Liver (tissue), 9 donors: ENCODE results near the gene WDR19. TPM values are rescaled to one million over a fixed set of nuclear protein-coding genes. Genes with fewer than 3 reads are reported as not detected.

Experiments
- DNase-seq: peaks from one replicate; pipeline ENCODE4 v3.0.0-alpha.2; 2017; ENCODE audit warnings: low spot score
- H3K27ac ChIP-seq, 2 donors: one replicate each; pipeline ENCODE4 v1.7.0; 2013; ENCODE audit warnings: inconsistent platforms in 2 of 2, low read length in 2 of 2, control low read depth in 1 of 2, low read depth in 1 of 2, mild to moderate bottlenecking in 1 of 2
- H3K27me3 ChIP-seq, 4 donors: one replicate each; pipeline versions ENCODE4 v1.6.1 to v1.7.0; 2013; ENCODE audit warnings: low read length in 3 of 4, inconsistent platforms in 1 of 4, mild to moderate bottlenecking in 1 of 4, moderate library complexity in 1 of 4; ENCODE audit not compliant: control insufficient read depth in 4 of 4, insufficient read depth in 4 of 4
- H3K36me3 ChIP-seq, 4 donors: one replicate each; pipeline versions ENCODE4 v1.6.1 to v1.7.0; 2013; ENCODE audit warnings: low read length in 3 of 4, mild to moderate bottlenecking in 3 of 4, low read depth in 1 of 4, moderate library complexity in 1 of 4; ENCODE audit not compliant: control insufficient read depth in 4 of 4, insufficient read depth in 3 of 4
- H3K4me1 ChIP-seq, 4 donors: one replicate each; pipeline versions ENCODE4 v1.6.1 to v1.7.0; 2013; ENCODE audit warnings: low read length in 3 of 4, mild to moderate bottlenecking in 3 of 4, moderate library complexity in 1 of 4; ENCODE audit not compliant: control insufficient read depth in 4 of 4, insufficient read depth in 4 of 4
- H3K4me3 ChIP-seq, 3 donors: one replicate each; pipeline versions ENCODE4 v1.6.1 to v1.7.0; 2013; ENCODE audit warnings: low read length in 3 of 3, control low read depth in 1 of 3, low read depth in 1 of 3, mild to moderate bottlenecking in 1 of 3
- H3K9ac ChIP-seq, 2 donors: one replicate each; pipeline ENCODE4 v1.7.0; 2013; ENCODE audit warnings: low read length in 2 of 2, mild to moderate bottlenecking in 2 of 2, moderate library complexity in 2 of 2, control low read depth in 1 of 2, low read depth in 1 of 2
- H3K9me3 ChIP-seq, 4 donors: one replicate each; pipeline versions ENCODE4 v1.6.1 to v1.7.0; 2013; ENCODE audit warnings: low read length in 3 of 4; ENCODE audit not compliant: control insufficient read depth in 4 of 4
- FOXA1 ChIP-seq: IDR thresholded peaks from 2 replicates; pipeline ENCODE4 v1.6.1; 2016; ENCODE audit warnings: antibody characterized with exemption
- FOXA2 ChIP-seq: IDR thresholded peaks from 2 replicates; pipeline ENCODE4 v1.6.1; 2016; ENCODE audit warnings: antibody characterized with exemption
- GABPA ChIP-seq, 2 donors: IDR thresholded peaks in 1 of 2; conservative IDR thresholded peaks in 1 of 2; 2 replicates each; pipeline ENCODE4 v1.6.1; 2016; ENCODE audit warnings: antibody characterized with exemption in 2 of 2, mild to moderate bottlenecking in 1 of 2, moderate library complexity in 1 of 2
- HNF4A ChIP-seq, 2 donors: conservative IDR thresholded peaks; 2 replicates each; pipeline ENCODE4 v1.6.1; 2016; ENCODE audit warnings: antibody characterized with exemption in 2 of 2, mild to moderate bottlenecking in 2 of 2
- HNF4G ChIP-seq: IDR thresholded peaks from 2 replicates; pipeline ENCODE4 v1.6.1; 2016; ENCODE audit warnings: antibody characterized with exemption
- JUND ChIP-seq, 2 donors: IDR thresholded peaks; 2 replicates each; pipeline ENCODE4 v1.6.1; 2016; ENCODE audit warnings: antibody characterized with exemption in 2 of 2
- RAD21 ChIP-seq, 2 donors: IDR thresholded peaks; 2 replicates each; pipeline ENCODE4 v1.6.1; 2016; ENCODE audit warnings: antibody characterized with exemption in 2 of 2, mild to moderate bottlenecking in 2 of 2
- REST ChIP-seq: IDR thresholded peaks from 2 replicates; pipeline ENCODE4 v1.6.1; 2016; ENCODE audit warnings: antibody characterized with exemption, mild to moderate bottlenecking
- RXRA ChIP-seq, 2 donors: IDR thresholded peaks; 2 replicates each; pipeline ENCODE4 v1.6.1; 2017 to 2018; ENCODE audit warnings: antibody characterized with exemption in 2 of 2, mild to moderate bottlenecking in 1 of 2
- SP1 ChIP-seq: IDR thresholded peaks from 2 replicates; pipeline ENCODE4 v1.6.1; 2018; ENCODE audit warnings: antibody characterized with exemption, mild to moderate bottlenecking
- TAF1 ChIP-seq: conservative IDR thresholded peaks from 2 replicates; pipeline ENCODE4 v1.6.1; 2016; ENCODE audit warnings: antibody characterized with exemption, mild to moderate bottlenecking
- YY1 ChIP-seq: IDR thresholded peaks from 2 replicates; pipeline ENCODE4 v1.6.1; 2016; ENCODE audit warnings: antibody characterized with exemption, mild to moderate bottlenecking
- WGBS: extraction: QIAGEN DNeasy Blood & Tissue Kit; methylation state at CpG from one replicate; pipeline ENCODE4 v1.1.7; 2013; 5-methylcytosine and 5-hydroxymethylcytosine counted together
- polyA plus RNA-seq, 2 donors: library from polyadenylated mRNA; stranded (reverse) in 1 of 2; unstranded in 1 of 2; fragments of 200-250 nt in 1 of 2; fragments of >200 nt in 1 of 2; fragmentation: Nextera tagmentation in 1 of 2; extraction: Ambion mirVana in 1 of 2; gene quantifications; one replicate each; pipeline versions ENCODE4 v1.2.1 to v1.2.3, GENCODE V29; 2013 to 2015
- total RNA-seq, 2 donors: library from RNA; depleted of rRNA; stranded (reverse); fragments of >200 nt; gene quantifications; one replicate each; pipeline ENCODE4 v1.2.3, GENCODE V29; 2014
- TF ChIP-seq, protein P1 (sequence below): fragments of 150-350 bp; IDR thresholded peaks from 2 replicates; pipeline ENCODE4 v1.5.1; 2017; ENCODE audit warnings: improper control_type of control experiment, low read depth, low read length; ENCODE audit not compliant: missing input control
- TF ChIP-seq, protein P2 (sequence below): IDR thresholded peaks from 2 replicates; pipeline ENCODE4 v1.6.1; 2016; ENCODE audit warnings: antibody characterized with exemption
- TF ChIP-seq, protein P3 (sequence below): IDR thresholded peaks from 2 replicates; pipeline ENCODE4 v1.6.1; 2016; ENCODE audit warnings: antibody characterized with exemption
- TF ChIP-seq, protein P4 (sequence below): IDR thresholded peaks from 2 replicates; pipeline ENCODE4 v1.6.1; 2016; ENCODE audit warnings: antibody characterized with exemption
- donor health status: healthy.
- donor health status: healthy.
- donor health status: healthy.
- donor health status: healthy.
- donor health status: healthy.

WDR19 gene
- total and polyA plus RNA-seq, 4 donors: 9.5 to 34.3 (median 17.7) TPM

DNA sequence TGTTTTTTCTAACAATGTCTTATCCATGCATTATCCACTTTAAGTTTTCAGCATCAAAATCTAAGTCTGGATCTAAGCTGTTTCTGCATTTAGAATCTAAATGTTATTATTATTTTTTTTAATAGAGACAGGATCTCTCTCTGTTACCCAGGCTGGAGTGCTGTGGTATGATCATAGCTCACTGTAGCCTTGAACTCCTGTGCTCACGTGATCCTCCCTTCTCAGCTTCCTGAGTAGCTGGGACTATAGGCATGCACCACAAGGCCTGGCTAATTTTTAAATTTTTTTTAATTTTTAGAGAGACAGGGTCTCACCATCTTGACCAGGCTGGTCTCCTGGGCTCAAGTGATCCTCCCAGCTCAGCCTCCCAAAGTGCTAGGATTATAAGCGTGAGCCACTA lies 52.7 kb downstream of the WDR19 start:
- Histone ChIP-seq H3K36me3 (peaks cover 0 to 6% (median 4%) of the 10 kb centered on the region in 4 donors), H3K4me1 (peaks cover 1 to 19% (median 12%) of the 10 kb centered on the region in 4 donors), H3K27me3 (no peaks in the 10 kb centered on the region), H3K27ac (no peak overlapping the region), H3K9ac (no peak overlapping the region), H3K9me3 (no peaks in the 10 kb centered on the region), H3K4me3 (no peak overlapping the region)
- no peak for DNase-seq
- no peak for TF ChIP-seq JUND (IDR thresholded peaks at IDR 0.05)
- no peak for TF ChIP-seq HNF4G
- no peak for TF ChIP-seq GABPA (IDR thresholded peaks at IDR 0.05 in 1 of 2, conservative IDR thresholded peaks at IDR 0.05 in 1 of 2)
- no peak for TF ChIP-seq RXRA (IDR thresholded peaks at IDR 0.05)
- WGBS: 97% methylated on average over 2 of the region's 2 CpGs

DNA sequence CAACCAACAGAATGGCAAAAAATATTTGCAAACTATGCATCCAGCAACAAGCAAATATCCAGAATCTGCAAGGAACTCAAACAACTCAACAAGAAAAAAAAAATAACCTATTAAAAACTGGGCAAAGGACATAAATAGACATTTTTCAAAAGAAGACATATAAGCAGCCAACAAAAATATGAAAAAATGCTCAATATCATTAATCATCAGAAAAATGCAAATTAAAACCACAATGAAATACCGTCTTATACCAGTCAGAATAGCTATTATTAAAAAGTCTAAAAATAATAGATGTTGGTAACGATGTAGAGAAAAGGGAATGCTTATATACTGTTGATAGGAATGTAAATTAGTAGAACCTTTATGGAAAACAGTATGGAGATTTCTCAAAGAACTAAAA lies 53.4 kb downstream of the WDR19 start:
- TF ChIP-seq TAF1 (no peak), HNF4G (no peak), RAD21 (IDR thresholded peaks at IDR 0.05) (no peak), JUND (IDR thresholded peaks at IDR 0.05) (no peak), RXRA (IDR thresholded peaks at IDR 0.05) (no peak), REST (no peak), YY1 (no peak), FOXA2 (no peak)
- TF ChIP-seq, protein P1, sequence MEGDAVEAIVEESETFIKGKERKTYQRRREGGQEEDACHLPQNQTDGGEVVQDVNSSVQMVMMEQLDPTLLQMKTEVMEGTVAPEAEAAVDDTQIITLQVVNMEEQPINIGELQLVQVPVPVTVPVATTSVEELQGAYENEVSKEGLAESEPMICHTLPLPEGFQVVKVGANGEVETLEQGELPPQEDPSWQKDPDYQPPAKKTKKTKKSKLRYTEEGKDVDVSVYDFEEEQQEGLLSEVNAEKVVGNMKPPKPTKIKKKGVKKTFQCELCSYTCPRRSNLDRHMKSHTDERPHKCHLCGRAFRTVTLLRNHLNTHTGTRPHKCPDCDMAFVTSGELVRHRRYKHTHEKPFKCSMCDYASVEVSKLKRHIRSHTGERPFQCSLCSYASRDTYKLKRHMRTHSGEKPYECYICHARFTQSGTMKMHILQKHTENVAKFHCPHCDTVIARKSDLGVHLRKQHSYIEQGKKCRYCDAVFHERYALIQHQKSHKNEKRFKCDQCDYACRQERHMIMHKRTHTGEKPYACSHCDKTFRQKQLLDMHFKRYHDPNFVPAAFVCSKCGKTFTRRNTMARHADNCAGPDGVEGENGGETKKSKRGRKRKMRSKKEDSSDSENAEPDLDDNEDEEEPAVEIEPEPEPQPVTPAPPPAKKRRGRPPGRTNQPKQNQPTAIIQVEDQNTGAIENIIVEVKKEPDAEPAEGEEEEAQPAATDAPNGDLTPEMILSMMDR: no peak
- TF ChIP-seq, protein P2, sequence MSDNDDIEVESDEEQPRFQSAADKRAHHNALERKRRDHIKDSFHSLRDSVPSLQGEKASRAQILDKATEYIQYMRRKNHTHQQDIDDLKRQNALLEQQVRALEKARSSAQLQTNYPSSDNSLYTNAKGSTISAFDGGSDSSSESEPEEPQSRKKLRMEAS: no peak
- no peak for DNase-seq
- over 99% methylated on average over 2 of the region's 2 CpGs for WGBS
- Histone ChIP-seq H3K9me3 (no peaks in the 10 kb centered on the region), H3K27me3 (no peaks in the 10 kb centered on the region), H3K4me1 (peaks cover 1 to 19% (median 12%) of the 10 kb centered on the region in 4 donors), H3K27ac (no peak overlapping the region), H3K36me3 (peaks cover 0 to 6% (median 4%) of the 10 kb centered on the region in 4 donors), H3K4me3 (no peak overlapping the region), H3K9ac (no peak overlapping the region)

DNA sequence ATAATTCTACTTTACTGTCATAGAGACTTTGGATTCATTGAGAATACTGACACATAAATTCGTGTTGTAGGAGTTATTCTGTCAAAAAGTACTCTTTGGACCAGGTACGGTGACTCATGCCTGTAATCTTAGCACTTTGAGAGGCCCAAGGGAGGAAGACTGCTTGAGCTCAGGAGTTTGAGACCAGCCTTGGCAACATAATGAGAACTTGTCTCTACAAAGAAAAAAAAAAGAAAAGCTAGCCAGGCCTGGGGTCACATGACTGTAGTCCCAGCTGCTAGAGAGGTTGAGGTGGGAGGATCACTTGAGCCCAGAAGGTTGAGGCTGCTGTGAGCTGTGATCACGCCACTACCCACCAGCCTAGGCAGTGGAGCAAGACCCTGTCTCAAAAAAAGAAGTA lies 54.9 kb downstream of the WDR19 start:
- H3K4me3 ChIP-seq: no peak overlapping the region
- no peaks in the 10 kb centered on the region for H3K9me3 ChIP-seq
- no peak overlapping the region for H3K9ac ChIP-seq
- peaks cover 0 to 6% (median 4%) of the 10 kb centered on the region in 4 donors for H3K36me3 ChIP-seq
- H3K4me1 ChIP-seq: peaks cover 1 to 15% (median 7%) of the 10 kb centered on the region in 4 donors
- H3K27me3 ChIP-seq: no peaks in the 10 kb centered on the region
- DNase-seq: no peak
- 88% methylated on average over 3 of the region's 3 CpGs for WGBS
- no peak overlapping the region for H3K27ac ChIP-seq
- TF ChIP-seq, protein P3, sequence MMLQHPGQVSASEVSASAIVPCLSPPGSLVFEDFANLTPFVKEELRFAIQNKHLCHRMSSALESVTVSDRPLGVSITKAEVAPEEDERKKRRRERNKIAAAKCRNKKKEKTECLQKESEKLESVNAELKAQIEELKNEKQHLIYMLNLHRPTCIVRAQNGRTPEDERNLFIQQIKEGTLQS: no peak
- no peak for TF ChIP-seq REST
- no peak for TF ChIP-seq HNF4A (conservative IDR thresholded peaks at IDR 0.05)
- no peak for TF ChIP-seq JUND (IDR thresholded peaks at IDR 0.05)
- TF ChIP-seq, protein P4, sequence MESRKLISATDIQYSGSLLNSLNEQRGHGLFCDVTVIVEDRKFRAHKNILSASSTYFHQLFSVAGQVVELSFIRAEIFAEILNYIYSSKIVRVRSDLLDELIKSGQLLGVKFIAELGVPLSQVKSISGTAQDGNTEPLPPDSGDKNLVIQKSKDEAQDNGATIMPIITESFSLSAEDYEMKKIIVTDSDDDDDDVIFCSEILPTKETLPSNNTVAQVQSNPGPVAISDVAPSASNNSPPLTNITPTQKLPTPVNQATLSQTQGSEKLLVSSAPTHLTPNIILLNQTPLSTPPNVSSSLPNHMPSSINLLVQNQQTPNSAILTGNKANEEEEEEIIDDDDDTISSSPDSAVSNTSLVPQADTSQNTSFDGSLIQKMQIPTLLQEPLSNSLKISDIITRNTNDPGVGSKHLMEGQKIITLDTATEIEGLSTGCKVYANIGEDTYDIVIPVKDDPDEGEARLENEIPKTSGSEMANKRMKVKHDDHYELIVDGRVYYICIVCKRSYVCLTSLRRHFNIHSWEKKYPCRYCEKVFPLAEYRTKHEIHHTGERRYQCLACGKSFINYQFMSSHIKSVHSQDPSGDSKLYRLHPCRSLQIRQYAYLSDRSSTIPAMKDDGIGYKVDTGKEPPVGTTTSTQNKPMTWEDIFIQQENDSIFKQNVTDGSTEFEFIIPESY: no peak
- no peak for TF ChIP-seq RAD21 (IDR thresholded peaks at IDR 0.05)
- no peak for TF ChIP-seq SP1
- no peak for TF ChIP-seq RXRA (IDR thresholded peaks at IDR 0.05)
- TF ChIP-seq, protein P2: no peak
- TF ChIP-seq FOXA2: no peak
- no peak for TF ChIP-seq YY1
- no peak for TF ChIP-seq FOXA1
